ENCODE measurements around the gene OSTF1.

DNA sequence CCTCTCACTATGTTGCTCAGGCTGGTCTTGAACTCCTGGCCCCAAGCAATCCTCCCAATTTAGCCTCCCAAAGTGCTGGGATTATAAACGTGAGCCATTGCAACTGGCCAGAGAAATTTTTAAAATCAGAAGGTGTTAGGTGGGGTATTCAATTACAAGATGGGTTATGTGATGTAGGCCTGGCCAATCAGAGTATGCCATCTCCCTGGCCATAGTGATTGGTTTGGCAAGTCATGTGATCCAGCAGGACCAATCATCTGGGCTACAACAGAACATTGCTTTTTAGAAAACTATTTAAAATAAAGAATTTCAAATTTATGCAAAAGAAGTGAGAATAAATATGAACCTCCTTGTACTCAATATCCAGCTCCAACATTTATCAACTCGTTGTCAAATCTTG, 22.8 kb upstream of the OSTF1 start:
- TF ChIP-seq EZH2 (IDR thresholded peaks at IDR 0.05; ENCODE audit: low read depth) = no peak
- TF ChIP-seq, protein P1, sequence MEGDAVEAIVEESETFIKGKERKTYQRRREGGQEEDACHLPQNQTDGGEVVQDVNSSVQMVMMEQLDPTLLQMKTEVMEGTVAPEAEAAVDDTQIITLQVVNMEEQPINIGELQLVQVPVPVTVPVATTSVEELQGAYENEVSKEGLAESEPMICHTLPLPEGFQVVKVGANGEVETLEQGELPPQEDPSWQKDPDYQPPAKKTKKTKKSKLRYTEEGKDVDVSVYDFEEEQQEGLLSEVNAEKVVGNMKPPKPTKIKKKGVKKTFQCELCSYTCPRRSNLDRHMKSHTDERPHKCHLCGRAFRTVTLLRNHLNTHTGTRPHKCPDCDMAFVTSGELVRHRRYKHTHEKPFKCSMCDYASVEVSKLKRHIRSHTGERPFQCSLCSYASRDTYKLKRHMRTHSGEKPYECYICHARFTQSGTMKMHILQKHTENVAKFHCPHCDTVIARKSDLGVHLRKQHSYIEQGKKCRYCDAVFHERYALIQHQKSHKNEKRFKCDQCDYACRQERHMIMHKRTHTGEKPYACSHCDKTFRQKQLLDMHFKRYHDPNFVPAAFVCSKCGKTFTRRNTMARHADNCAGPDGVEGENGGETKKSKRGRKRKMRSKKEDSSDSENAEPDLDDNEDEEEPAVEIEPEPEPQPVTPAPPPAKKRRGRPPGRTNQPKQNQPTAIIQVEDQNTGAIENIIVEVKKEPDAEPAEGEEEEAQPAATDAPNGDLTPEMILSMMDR (conservative IDR thresholded peaks at IDR 0.05) = no peak
